Fibroblast of lung (primary cell): Measurements from ENCODE around the gene PLD1. TPM values are rescaled to one million over a fixed set of nuclear protein-coding genes. Genes with fewer than 3 reads are reported as not detected.

Experiments
- DNase-seq, 2 donors: peaks; one replicate each; pipeline versions ENCODE4 v3.0.0 to v3.0.0-alpha.2; 2010; ENCODE audit warnings: low read depth in 2 of 2
- H2AFZ ChIP-seq: 2 replicates; pipeline ENCODE4 v1.5.1; 2012; ENCODE audit warnings: low read length, control low read depth, inconsistent platforms
- H3K27ac ChIP-seq: 2 replicates; pipeline ENCODE4 v1.5.1; 2011; ENCODE audit warnings: low read length, control low read depth; ENCODE audit not compliant: insufficient read depth
- H3K27me3 ChIP-seq: 2 replicates; pipeline ENCODE4 v1.5.1; 2011; ENCODE audit warnings: mild to moderate bottlenecking, low read length; ENCODE audit not compliant: control insufficient read depth, insufficient read depth
- H3K36me3 ChIP-seq: 2 replicates; pipeline ENCODE4 v1.5.1; 2011; ENCODE audit warnings: low read length; ENCODE audit not compliant: control insufficient read depth, insufficient read depth
- H3K4me1 ChIP-seq: 2 replicates; pipeline ENCODE4 v1.5.1; 2011; ENCODE audit warnings: low read length; ENCODE audit not compliant: control insufficient read depth, insufficient read depth; ENCODE audit errors: extremely low read depth
- H3K4me2 ChIP-seq: 2 replicates; pipeline ENCODE4 v1.5.1; 2011; ENCODE audit warnings: low read length, control low read depth; ENCODE audit not compliant: insufficient read depth; ENCODE audit errors: extremely low read depth
- H3K4me3 ChIP-seq, 4 experiments: fragments of 200-600 bp in 1 of 4; sonication (generic) in 1 of 4; replicated peaks in 1 of 4; 2 replicates each; pipeline ENCODE4 v1.5.1; 2011 to 2016; ENCODE audit warnings: low read length in 4 of 4, low read depth in 3 of 4, mild to moderate bottlenecking in 3 of 4, control low read depth in 2 of 4, inconsistent platforms in 1 of 4, mixed read lengths in 1 of 4; ENCODE audit not compliant: insufficient read depth in 1 of 4; ENCODE audit errors: control extremely low read depth in 1 of 4
- H3K79me2 ChIP-seq: 2 replicates; pipeline ENCODE4 v1.5.1; 2012; ENCODE audit warnings: mild to moderate bottlenecking, low read length, inconsistent platforms; ENCODE audit not compliant: control insufficient read depth, insufficient read depth
- H3K9ac ChIP-seq: 2 replicates; pipeline ENCODE4 v1.5.1; 2011; ENCODE audit warnings: mild to moderate bottlenecking, low read length, control low read depth; ENCODE audit not compliant: insufficient read depth
- H3K9me3 ChIP-seq: 2 replicates; pipeline ENCODE4 v1.5.1; 2012; ENCODE audit warnings: low read depth, low read length; ENCODE audit not compliant: control insufficient read depth, insufficient read depth
- H4K20me1 ChIP-seq: 2 replicates; pipeline ENCODE4 v1.5.1; 2011; ENCODE audit warnings: low read length; ENCODE audit not compliant: control insufficient read depth, insufficient read depth; ENCODE audit errors: extremely low read depth
- CTCF ChIP-seq, 2 donors: IDR thresholded peaks in 1 of 2; conservative IDR thresholded peaks in 1 of 2; 1 replicate in 1 of 2; 2 replicates in 1 of 2; pipeline ENCODE4 v1.5.1; 2011 to 2012; ENCODE audit warnings: low read length in 2 of 2, control low read depth in 1 of 2, inconsistent platforms in 1 of 2, low read depth in 1 of 2, mild to moderate bottlenecking in 1 of 2
- EZH2 ChIP-seq: IDR thresholded peaks from 2 replicates; pipeline ENCODE4 v1.5.1; 2012; ENCODE audit warnings: low read length, control low read depth, mild to moderate bottlenecking; ENCODE audit errors: missing control alignments
- polyA plus RNA-seq, 2 donors: library from polyadenylated mRNA; depleted of rRNA in 1 of 2; stranded (reverse) in 1 of 2; unstranded in 1 of 2; fragments of >200 nt; gene quantifications; 2 replicates each; pipeline ENCODE4 v1.2.1, GENCODE V29; 2011 to 2012; ENCODE audit warnings: missing spikeins in 1 of 2
- total RNA-seq: library from RNA; depleted of rRNA; stranded (reverse); fragments of >200 nt; gene quantifications from 2 replicates; pipeline ENCODE4 v1.2.1, GENCODE V29; 2014

The PLD1 gene
- total and polyA plus RNA-seq, 2 donors (not counting 1 experiment from before 2014, with no cell fraction given), result 10.8 to 18.8 TPM

- H3K4me2 ChIP-seq, result no peak overlapping the region
- peaks cover under 1% of the 10 kb centered on the region for H4K20me1 ChIP-seq
- H3K79me2 ChIP-seq, result no peaks in the 10 kb centered on the region
- DNase-seq, result no peak
- H3K27me3 ChIP-seq, result no peaks in the 10 kb centered on the region
- TF ChIP-seq CTCF (conservative IDR thresholded peaks at IDR 0.05 in 1 of 2, IDR thresholded peaks at IDR 0.05 in 1 of 2; ENCODE audit: low read depth in 1 of 2, low read length in 2 of 2) (no peak), EZH2 (no peak)
- no peaks in the 10 kb centered on the region for H3K4me1 ChIP-seq
- H3K27ac ChIP-seq, result no peak overlapping the region
- H3K4me3 ChIP-seq, result no peak overlapping the region
- no peaks in the 10 kb centered on the region for H3K9me3 ChIP-seq
- H3K9ac ChIP-seq, result no peak overlapping the region
- H2AFZ ChIP-seq, result no peak overlapping the region
- H3K36me3 ChIP-seq, result no peaks in the 10 kb centered on the region
Observed at GRCh38 chr3:171676601-171677175, 133.6 kb downstream of the PLD1 start.

- Histone ChIP-seq H3K36me3 (no peaks in the 10 kb centered on the region), H2AFZ (no peak overlapping the region), H3K4me2 (no peak overlapping the region), H3K9me3 (no peaks in the 10 kb centered on the region), H4K20me1 (no peaks in the 10 kb centered on the region), H3K9ac (no peak overlapping the region), H3K27ac (no peak overlapping the region), H3K4me3 (no peak overlapping the region), H3K27me3 (no peaks in the 10 kb centered on the region), H3K4me1 (no peaks in the 10 kb centered on the region), H3K79me2 (no peaks in the 10 kb centered on the region)
- DNase-seq, result no peak
- TF ChIP-seq EZH2 (no peak), CTCF (conservative IDR thresholded peaks at IDR 0.05 in 1 of 2, IDR thresholded peaks at IDR 0.05 in 1 of 2; ENCODE audit: low read depth in 1 of 2, low read length in 2 of 2) (no peak)
Observed at GRCh38 chr3:171673951-171674350, 136.3 kb downstream of the PLD1 start.

GRCh38 chr3:171672538-171672937 is 137.7 kb downstream of the PLD1 start:
- no peak overlapping the region for H3K4me3 ChIP-seq
- no peaks in the 10 kb centered on the region for H3K9me3 ChIP-seq
- H3K27ac ChIP-seq, result no peak overlapping the region
- H3K27me3 ChIP-seq, result no peaks in the 10 kb centered on the region
- no peak overlapping the region for H3K9ac ChIP-seq
- no peaks in the 10 kb centered on the region for H3K36me3 ChIP-seq
- H2AFZ ChIP-seq, result no peak overlapping the region
- no peaks in the 10 kb centered on the region for H3K4me1 ChIP-seq
- no peaks in the 10 kb centered on the region for H3K79me2 ChIP-seq
- no peak for TF ChIP-seq CTCF (conservative IDR thresholded peaks at IDR 0.05 in 1 of 2, IDR thresholded peaks at IDR 0.05 in 1 of 2; ENCODE audit: low read depth in 1 of 2, low read length in 2 of 2)
- no peak for TF ChIP-seq EZH2
- no peak overlapping the region for H3K4me2 ChIP-seq
- no peaks in the 10 kb centered on the region for H4K20me1 ChIP-seq
- DNase-seq, result no peak
